Panc1 (cell line): ENCODE data around the gene C17orf100. TPM values are rescaled to one million over a fixed set of nuclear protein-coding genes. Genes with fewer than 3 reads are reported as not detected.

Experiments used
- ATAC-seq: fragments of 200-7000 bp; cut with Tn5 transposase; 2 replicates; pipeline ENCODE4 v1.9.1; 2020; ENCODE audit warnings: mild to moderate bottlenecking, moderate library complexity
- BruUV-seq: library from RNA; stranded (reverse); fragments of 400-500 nt; replicated peaks from 2 replicates; lab custom pipeline; 2021; lab: Mats Ljungman, UMichigan
- CTCF ChIA-PET: fragments of 300-600 bp; sonication (Branson Sonifier 250); formaldehyde crosslinking; loops from one replicate; lab custom pipeline; 2022; ENCODE audit warnings: antibody characterized with exemption; lab: Charles Lee
- POLR2A ChIA-PET: fragments of 300-600 bp; sonication (Branson Sonifier 250); formaldehyde crosslinking; loops from one replicate; lab custom pipeline; 2022; ENCODE audit warnings: antibody characterized with exemption; lab: Charles Lee
- DNase-seq: peaks from one replicate; pipeline ENCODE4 v3.0.0-alpha.2; 2010; ENCODE audit warnings: low read depth, low spot score
- H3K27ac ChIP-seq: 2 replicates; pipeline ENCODE4 v1.5.1; 2011; ENCODE audit warnings: mild to moderate bottlenecking, low read length, inconsistent platforms
- H3K27me3 ChIP-seq: fragments of 200-500 bp; sonication (Bioruptor generic); 2 replicates; pipeline ENCODE4 v1.6.0; 2014; ENCODE audit warnings: low read length, inconsistent platforms; ENCODE audit not compliant: control insufficient read depth, insufficient read depth
- H3K36me3 ChIP-seq: fragments of 200-500 bp; sonication (Bioruptor generic); 2 replicates; pipeline ENCODE4 v1.5.1; 2014; ENCODE audit warnings: inconsistent platforms, mild to moderate bottlenecking, low read length, moderate library complexity; ENCODE audit not compliant: control insufficient read depth, insufficient read depth
- H3K4me1 ChIP-seq: 2 replicates; pipeline ENCODE4 v1.5.1; 2011; ENCODE audit warnings: inconsistent platforms, mild to moderate bottlenecking, low read length, moderate library complexity; ENCODE audit not compliant: control insufficient read depth, insufficient read depth
- H3K4me3 ChIP-seq, 2 experiments: 2 replicates each; pipeline ENCODE4 v1.5.1; 2011 to 2012; ENCODE audit warnings: low read depth in 2 of 2, low read length in 2 of 2, mild to moderate bottlenecking in 2 of 2, inconsistent platforms in 1 of 2, moderate library complexity in 1 of 2
- H3K9me3 ChIP-seq: fragments of 200-500 bp; sonication (Bioruptor generic); 2 replicates; pipeline ENCODE4 v1.5.1; 2014; ENCODE audit warnings: low read depth, mild to moderate bottlenecking, inconsistent platforms, low read length, moderate library complexity; ENCODE audit not compliant: control insufficient read depth, insufficient read depth
- CTCF ChIP-seq: fragments of 450-650 bp; IDR thresholded peaks from 2 replicates; pipeline ENCODE4 v1.5.1; 2017; ENCODE audit warnings: mild to moderate bottlenecking
- POLR2AphosphoS5 ChIP-seq: IDR thresholded peaks from 2 replicates; pipeline ENCODE4 v1.6.1; 2012; ENCODE audit warnings: mild to moderate bottlenecking, low read depth, low read length, moderate library complexity
- REST ChIP-seq, 2 experiments: IDR thresholded peaks; 2 replicates each; pipeline ENCODE4 v1.6.1; 2011 to 2012; ENCODE audit warnings: low read depth in 2 of 2, control low read depth in 1 of 2, low read length in 1 of 2, mild to moderate bottlenecking in 1 of 2, moderate library complexity in 1 of 2; ENCODE audit not compliant: insufficient read depth in 1 of 2
- SIN3A ChIP-seq: IDR thresholded peaks from 2 replicates; pipeline ENCODE4 v1.6.1; 2012; ENCODE audit warnings: low read depth, mild to moderate bottlenecking, low read length, moderate library complexity, borderline replicate concordance; ENCODE audit not compliant: insufficient read depth
- TCF7L2 ChIP-seq: IDR thresholded peaks from 2 replicates; pipeline ENCODE4 v1.6.1; 2011; ENCODE audit warnings: mild to moderate bottlenecking, low read depth, low read length, inconsistent platforms
- in situ Hi-C: cut with HindIII; loops from 2 replicates; pipeline ENCODE4 v1.10.0; 2016; ENCODE audit warnings: low sequenced_read_pairs, low pct_unique_long_range_greater_than_20kb
- intact Hi-C: fragments of 100-400 bp; cut with micrococcal nuclease; formaldehyde crosslinking; loops from one replicate; pipeline ENCODE4 v1.10.0; 2022; ENCODE audit not compliant: unreplicated experiment
- total RNA-seq: library from RNA; stranded (reverse); gene quantifications from one replicate; pipeline ENCODE4 v1.2.1, GENCODE V29; 2021; ENCODE audit not compliant: unreplicated experiment

Gene C17orf100
- total RNA-seq, 1 experiment from 2014 or later: 2.8 TPM

- H3K4me1 ChIP-seq: no peaks in the 10 kb centered on the region
- in situ Hi-C loops (no loop called here), intact Hi-C loops (no loop called here)
- peak; percentile 45 for DNase-seq
- peaks cover 31% of the 10 kb centered on the region for H3K36me3 ChIP-seq
- H3K27me3 ChIP-seq: no peaks in the 10 kb centered on the region
- no peak overlapping the region for H3K4me3 ChIP-seq
- no peak overlapping the region for H3K27ac ChIP-seq
- H3K9me3 ChIP-seq: no peaks in the 10 kb centered on the region
- ChIA-PET POLR2A (no interaction called here), CTCF (no interaction called here)
- BruUV-seq: no TSS peak
- no peak for ATAC-seq
- no peak for TF ChIP-seq REST (IDR thresholded peaks at IDR 0.05; ENCODE audit: insufficient read depth in 1 of 2, low read depth in 2 of 2, low read length in 1 of 2)
- TF ChIP-seq POLR2AphosphoS5: no peak
- TF ChIP-seq CTCF: no peak
- TF ChIP-seq TCF7L2: no peak
- no peak for TF ChIP-seq SIN3A
Measured at GRCh38 chr17:6608321-6608720, 43.2 kb upstream of the C17orf100 start.

- Histone ChIP-seq H3K36me3 (peaks cover 31% of the 10 kb centered on the region), H3K27me3 (no peaks in the 10 kb centered on the region), H3K4me3 (no peak overlapping the region), H3K4me1 (no peaks in the 10 kb centered on the region), H3K9me3 (no peaks in the 10 kb centered on the region), H3K27ac (no peak overlapping the region)
- ChIA-PET CTCF (no interaction called here), POLR2A (interaction anchor here (0.6 kb wide), 1 partner anchor 102 kb away, joined by 3 read pairs; no protein-coding TSS in a partner anchor)
- no TSS peak for BruUV-seq
- TF ChIP-seq TCF7L2 (no peak), POLR2AphosphoS5 (no peak), REST (IDR thresholded peaks at IDR 0.05; ENCODE audit: insufficient read depth in 1 of 2, low read depth in 2 of 2, low read length in 1 of 2) (no peak), CTCF (no peak), SIN3A (no peak)
- intact Hi-C loops: no loop called here
- DNase-seq: no peak
- in situ Hi-C loops: no loop called here
- ATAC-seq: no peak
Measured at GRCh38 chr17:6610011-6610410, 41.6 kb upstream of the C17orf100 start.
